ENCODE results near the gene FAP. TPM values are rescaled to one million over a fixed set of nuclear protein-coding genes. Genes with fewer than 3 reads are reported as not detected.

FAP gene
- total and polyA plus RNA-seq, 2 of the 8 experiments (the other 6 are each of a cell fraction or from before 2014, with no cell fraction given): not detected

DNA sequence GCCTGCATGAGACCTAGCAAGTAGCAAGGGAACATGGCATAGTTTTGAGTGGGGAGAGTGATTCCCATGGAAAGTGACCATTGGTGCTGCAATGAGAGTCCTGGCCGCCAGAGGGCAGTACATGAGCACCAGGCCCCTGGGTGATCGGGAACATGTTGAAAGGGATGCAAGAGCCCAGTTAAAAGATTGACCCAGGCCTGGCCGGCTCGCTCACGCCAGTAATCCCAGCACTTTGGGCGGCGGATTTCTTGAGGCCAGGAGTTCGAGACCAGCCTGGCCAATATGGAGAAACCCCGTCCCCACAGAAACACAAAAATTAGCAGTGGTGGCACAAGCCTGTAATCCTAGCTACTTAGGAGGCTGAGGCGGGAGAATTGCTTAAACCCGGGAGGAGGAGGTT lies 22.2 kb downstream of the FAP start:
- Histone ChIP-seq H3K18ac (ENCODE audit: extremely low read depth, low read length) (no peak overlapping the region), H2AFZ (ENCODE audit: low read length) (no peak overlapping the region), H3K79me1 (ENCODE audit: low read depth, low read length) (no peaks in the 10 kb centered on the region), H2BK20ac (ENCODE audit: low read length) (no peak overlapping the region), H3K9me3 (ENCODE audit: insufficient read depth in 2 of 2, low read depth in 1 of 2, low read length in 1 of 2) (no peaks in the 10 kb centered on the region), H4K20me1 (replicated peaks in 1 of 2; ENCODE audit: control insufficient read depth in 1 of 2, insufficient read depth in 2 of 2, low read length in 2 of 2) (no peaks in the 10 kb centered on the region), H3K36me3 (ENCODE audit: control insufficient read depth in 2 of 4, insufficient read depth in 4 of 4, low read length in 3 of 4) (no peaks in the 10 kb centered on the region), H3K27me3 (replicated peaks in 1 of 4; ENCODE audit: control insufficient read depth in 3 of 4, extremely low read depth in 1 of 4, insufficient read depth in 3 of 4, low read length in 3 of 4) (no peaks in the 10 kb centered on the region), H3K4me1 (replicated peaks in 1 of 4; ENCODE audit: control insufficient read depth in 3 of 4, insufficient read depth in 4 of 4, low read length in 3 of 4) (no peaks in the 10 kb centered on the region), H4K91ac (replicated peaks; ENCODE audit: insufficient read length, low read length) (no peak overlapping the region), H3K14ac (ENCODE audit: insufficient read length) (no peak overlapping the region), H3K23me2 (ENCODE audit: low read depth, low read length) (no peaks in the 10 kb centered on the region), H3K27ac (ENCODE audit: low read depth, low read length) (no peak overlapping the region), H2BK12ac (ENCODE audit: low read depth, low read length) (no peak overlapping the region), H3K4me3 (ENCODE audit: extremely low read depth in 1 of 4, insufficient read depth in 2 of 4, low read depth in 3 of 4, low read length in 4 of 4) (no peak overlapping the region), H2BK5ac (ENCODE audit: low read depth, low read length) (no peak overlapping the region), H2BK120ac (replicated peaks; ENCODE audit: low read depth, low read length) (no peak overlapping the region), H4K8ac (ENCODE audit: extremely low read depth, insufficient read depth, low read length) (no peak overlapping the region), H2BK15ac (ENCODE audit: low read length) (no peak overlapping the region), H3K23ac (ENCODE audit: insufficient read length) (no peak overlapping the region), H3K4ac (replicated peaks; ENCODE audit: insufficient read length, low read depth, low read length) (no peak overlapping the region), H2AK5ac (ENCODE audit: low read depth, low read length) (no peak overlapping the region), H3K56ac (replicated peaks; ENCODE audit: insufficient read length, low read depth, low read length) (no peak overlapping the region), H3K9ac (replicated peaks in 1 of 4; ENCODE audit: extremely low read depth in 1 of 4, low read depth in 3 of 4, low read length in 3 of 4) (no peak overlapping the region), H4K5ac (ENCODE audit: insufficient read length, low read depth, low read length) (no peak overlapping the region), H3K4me2 (ENCODE audit: insufficient read depth in 1 of 2, low read depth in 2 of 2, low read length in 2 of 2) (no peak overlapping the region), H3K79me2 (ENCODE audit: control insufficient read depth in 1 of 2, insufficient read depth in 2 of 2, low read length in 2 of 2) (no peaks in the 10 kb centered on the region)
- CTCF ChIA-PET (ENCODE audit: partially characterized antibody): interaction anchor here (0.7 to 9.8 kb wide), 35 partner anchors 9 to 232 kb away, joined by 3 to 188 read pairs (median 6); partner anchors contain the start of genes FAP and GCG
- DNase-seq (ENCODE audit: low read depth in 1 of 2, low spot score in 2 of 2) (peak; percentile 73 to 91), FAIRE-seq (peak; percentile 93)
- TF ChIP-seq RNF2 (IDR thresholded peaks at IDR 0.05; ENCODE audit: borderline replicate concordance, low read depth, low read length, missing control alignments, poor library complexity, severe bottlenecking) (no peak), NANOG (IDR thresholded peaks at IDR 0.05; ENCODE audit: insufficient read depth, low read depth, low read length, poor library complexity, severe bottlenecking) (peak; percentile 41), HDAC6 (IDR thresholded peaks at IDR 0.05; ENCODE audit: low read depth, low read length) (no peak), NRF1 (IDR thresholded peaks at IDR 0.05; ENCODE audit: low read depth, low read length) (no peak), SP2 (IDR thresholded peaks at IDR 0.05; ENCODE audit: low read length) (no peak), TCF12 (IDR thresholded peaks at IDR 0.05; ENCODE audit: low read depth, low read length) (no peak), RAD21 (IDR thresholded peaks at IDR 0.05 in 1 of 2, conservative IDR thresholded peaks at IDR 0.05 in 1 of 2; ENCODE audit: low read depth in 2 of 2, low read length in 2 of 2) (peak; percentile 84 to 87), TBP (IDR thresholded peaks at IDR 0.05; ENCODE audit: low read depth, low read length) (peak; percentile 33; the same call in 1 of the 2 replicates), TEAD4 (IDR thresholded peaks at IDR 0.05; ENCODE audit: low read depth, low read length) (peak; percentile 21; the same call in 1 of the 2 replicates), KDM1A (IDR thresholded peaks at IDR 0.05; ENCODE audit: borderline replicate concordance, low read length) (peak; percentile 79; the same call in 1 of the 2 replicates)
- TF ChIP-seq, protein P1, sequence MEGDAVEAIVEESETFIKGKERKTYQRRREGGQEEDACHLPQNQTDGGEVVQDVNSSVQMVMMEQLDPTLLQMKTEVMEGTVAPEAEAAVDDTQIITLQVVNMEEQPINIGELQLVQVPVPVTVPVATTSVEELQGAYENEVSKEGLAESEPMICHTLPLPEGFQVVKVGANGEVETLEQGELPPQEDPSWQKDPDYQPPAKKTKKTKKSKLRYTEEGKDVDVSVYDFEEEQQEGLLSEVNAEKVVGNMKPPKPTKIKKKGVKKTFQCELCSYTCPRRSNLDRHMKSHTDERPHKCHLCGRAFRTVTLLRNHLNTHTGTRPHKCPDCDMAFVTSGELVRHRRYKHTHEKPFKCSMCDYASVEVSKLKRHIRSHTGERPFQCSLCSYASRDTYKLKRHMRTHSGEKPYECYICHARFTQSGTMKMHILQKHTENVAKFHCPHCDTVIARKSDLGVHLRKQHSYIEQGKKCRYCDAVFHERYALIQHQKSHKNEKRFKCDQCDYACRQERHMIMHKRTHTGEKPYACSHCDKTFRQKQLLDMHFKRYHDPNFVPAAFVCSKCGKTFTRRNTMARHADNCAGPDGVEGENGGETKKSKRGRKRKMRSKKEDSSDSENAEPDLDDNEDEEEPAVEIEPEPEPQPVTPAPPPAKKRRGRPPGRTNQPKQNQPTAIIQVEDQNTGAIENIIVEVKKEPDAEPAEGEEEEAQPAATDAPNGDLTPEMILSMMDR (IDR thresholded peaks at IDR 0.05; ENCODE audit: control extremely low read depth in 1 of 3, insufficient read depth in 1 of 3, low read depth in 1 of 3, low read length in 3 of 3): peak; percentile 88 to 96 (median 89)
- POLR2A ChIA-PET (ENCODE audit: partially characterized antibody): no interaction called here
- WGBS, 2 experiments (ENCODE audit: extremely low coverage in 1 of 2, insufficient coverage in 1 of 2, insufficient read length in 1 of 2, insufficient replicate concordance in 2 of 2, low coverage in 1 of 2, low lambda C conversion rate in 2 of 2, missing lambda C conversion rate in 1 of 2): 45% methylated on average over 11 of the region's 11 CpGs; no CpG with 5 or more reads in 1 of the 2 experiments

Measured in H1 (cell line).